Stimulated activated CD4-positive, alpha-beta T cell treated with anti-CD3 and anti-CD28 coated beads, Interleukin-12 subunit alpha, Interleukin-12 subunit beta, amount 100 ng/mL, for 4 hours (primary cell): ENCODE measurements around the gene ESPN.

ENCODE experiments used
- DNase-seq: peaks from one replicate; pipeline ENCODE4 v3.0.0-alpha.2; 2020

ESPN gene

GRCh38 chr1:6409053-6409452, 15.5 kb upstream of the ESPN start:
- no peak for DNase-seq

GRCh38 chr1:6409733-6410132, 14.8 kb upstream of the ESPN start:
- no peak for DNase-seq

DNA sequence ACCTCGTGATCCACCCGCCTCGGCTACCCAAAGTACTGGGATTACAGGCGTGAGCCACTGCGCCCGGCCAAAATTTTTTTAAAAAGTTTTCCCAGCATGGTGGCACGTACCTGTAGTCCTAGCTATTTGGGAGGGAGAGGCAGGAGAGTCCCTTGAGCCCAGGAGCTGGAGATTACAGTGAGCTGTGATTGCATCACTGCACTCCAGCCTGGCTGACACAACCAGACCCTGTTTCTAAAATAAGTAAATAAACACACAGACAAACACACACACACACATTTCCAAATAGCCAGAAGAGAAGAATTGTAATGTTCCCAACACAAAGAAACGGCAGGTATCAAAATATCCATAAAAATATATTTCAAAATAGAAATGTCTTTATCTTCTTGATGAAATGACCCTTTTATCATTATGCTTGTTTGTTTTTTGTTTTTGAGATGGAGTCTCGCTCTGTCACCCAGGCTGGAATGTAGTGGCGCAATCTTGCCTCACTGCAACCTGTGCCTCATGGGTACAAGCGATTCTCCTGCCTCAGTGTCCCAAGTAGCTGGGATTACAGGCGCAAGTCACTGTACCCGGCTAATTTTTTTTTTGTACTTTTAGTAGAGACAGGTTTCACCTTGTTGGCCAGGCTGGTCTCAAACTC, 14.2 kb upstream of the ESPN start:
- no peak for DNase-seq

DNA sequence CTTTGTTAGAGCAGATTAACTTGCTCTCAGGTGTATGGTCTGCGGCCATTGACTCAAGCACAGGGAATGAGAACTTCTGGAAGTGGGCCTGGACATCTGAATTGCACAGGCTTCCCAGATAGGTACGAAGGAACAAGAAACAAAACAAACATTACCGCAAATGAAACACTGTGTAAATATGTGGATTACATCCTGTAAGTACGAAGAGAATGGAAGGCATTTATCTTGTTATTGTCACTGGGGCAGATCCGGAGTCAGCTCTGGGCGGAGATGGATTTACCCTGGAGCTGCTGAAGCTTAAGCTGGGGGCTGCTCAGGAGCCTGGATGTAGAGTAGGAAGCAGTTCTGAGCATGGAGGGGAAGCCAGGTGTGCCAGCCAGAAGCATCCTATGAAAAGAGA, 11.7 kb upstream of the ESPN start:
- DNase-seq = no peak

- peak; percentile 41 for DNase-seq
Measured at GRCh38 chr1:6414443-6414844, 10.1 kb upstream of the ESPN start.

GRCh38 chr1:6414881-6415626, 9.5 kb upstream of the ESPN start:
- DNase-seq = no peak

DNA sequence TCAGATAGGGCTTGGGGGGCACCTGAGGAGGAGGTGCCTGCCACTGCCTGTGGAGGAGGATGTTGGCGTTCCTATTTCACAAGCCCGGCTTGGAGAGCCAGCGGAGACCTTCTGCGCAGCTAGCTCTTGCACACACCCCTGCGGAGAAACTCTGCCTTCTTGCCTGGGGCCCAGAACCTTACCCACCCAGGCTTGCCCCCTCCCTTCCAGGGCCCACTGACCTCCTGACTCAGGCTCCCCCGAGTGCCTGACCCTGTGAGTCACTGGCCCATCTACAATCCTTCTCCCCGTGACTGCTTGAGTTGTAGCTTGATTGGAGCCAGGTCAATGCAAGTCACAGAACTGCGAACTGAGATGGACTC, 8.3 kb upstream of the ESPN start:
- DNase-seq = no peak

- DNase-seq = no peak
Measured at GRCh38 chr1:6416906-6417305, 7.7 kb upstream of the ESPN start.

GRCh38 chr1:6417961-6418667, 6.5 kb upstream of the ESPN start:
- no peak for DNase-seq

- DNase-seq = no peak
Measured at GRCh38 chr1:6418668-6419396, 5.7 kb upstream of the ESPN start.

DNA sequence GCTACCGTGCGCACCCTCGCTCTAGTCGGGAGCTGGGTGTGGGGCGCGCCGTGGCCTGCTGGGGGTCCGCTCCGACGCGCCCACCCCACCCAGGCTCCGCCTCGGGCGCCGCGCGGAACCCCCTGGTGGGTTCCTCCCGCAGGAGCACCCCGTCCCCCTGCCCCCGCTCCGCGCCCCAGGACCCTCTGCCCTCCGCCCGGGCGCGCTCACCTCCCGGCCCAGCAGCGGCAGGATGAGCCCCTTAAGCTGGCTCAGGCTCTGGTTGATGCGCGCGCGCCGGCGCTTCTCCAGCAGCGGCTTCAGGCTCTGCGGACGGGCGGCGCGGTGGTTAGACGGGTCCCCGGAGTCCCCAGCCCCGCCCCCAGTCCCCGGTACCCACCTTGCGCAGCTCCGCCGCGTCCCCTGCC, 5.2 kb upstream of the ESPN start:
- DNase-seq = peak; percentile 7

- peak; percentile 12 for DNase-seq
Measured at GRCh38 chr1:6419804-6420453, 4.6 kb upstream of the ESPN start, which contains the start of gene HES2. TSS of gene HES2 (minus strand) at chr1:6419919. CDS start at chr1:6419820, 99 bp downstream.

GRCh38 chr1:6420454-6421042, 4.0 kb upstream of the ESPN start:
- no peak for DNase-seq

- DNase-seq = no peak
Measured at GRCh38 chr1:6421266-6421665, 3.3 kb upstream of the ESPN start.

DNA sequence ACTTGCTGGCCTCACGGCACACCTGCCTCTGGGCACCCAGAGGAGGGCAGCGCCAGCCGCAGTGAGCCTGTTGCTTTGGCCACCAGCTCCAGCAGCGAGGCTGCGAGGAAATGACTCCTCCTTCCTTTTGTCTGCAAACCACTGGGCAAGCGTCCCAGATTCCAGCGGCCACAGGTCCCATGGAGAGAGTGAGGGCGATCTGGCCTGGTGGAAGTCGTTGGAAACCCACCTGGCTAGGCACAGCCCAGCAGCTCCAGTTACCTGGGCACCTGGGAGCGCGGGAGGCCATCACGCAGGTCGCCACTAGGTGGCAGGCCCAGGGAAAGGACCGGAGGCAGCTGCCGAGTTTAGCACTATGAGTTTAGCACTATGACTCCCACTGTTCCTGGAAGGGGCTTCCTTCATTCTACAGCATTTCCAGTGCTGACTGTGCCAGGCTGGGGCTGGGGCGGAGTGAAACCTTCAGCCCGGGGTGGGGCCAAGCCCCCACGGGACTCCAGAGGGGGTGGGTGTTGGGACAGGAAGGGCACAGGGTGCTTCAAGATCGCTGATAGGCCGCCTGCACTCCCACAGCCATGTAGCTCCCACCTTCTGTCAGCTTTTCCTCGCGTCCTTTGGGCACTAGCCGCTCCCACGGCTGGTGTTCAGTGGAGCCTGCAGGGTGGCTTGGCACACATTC, 1.1 kb upstream of the ESPN start:
- DNase-seq = peak; percentile 69

DNA sequence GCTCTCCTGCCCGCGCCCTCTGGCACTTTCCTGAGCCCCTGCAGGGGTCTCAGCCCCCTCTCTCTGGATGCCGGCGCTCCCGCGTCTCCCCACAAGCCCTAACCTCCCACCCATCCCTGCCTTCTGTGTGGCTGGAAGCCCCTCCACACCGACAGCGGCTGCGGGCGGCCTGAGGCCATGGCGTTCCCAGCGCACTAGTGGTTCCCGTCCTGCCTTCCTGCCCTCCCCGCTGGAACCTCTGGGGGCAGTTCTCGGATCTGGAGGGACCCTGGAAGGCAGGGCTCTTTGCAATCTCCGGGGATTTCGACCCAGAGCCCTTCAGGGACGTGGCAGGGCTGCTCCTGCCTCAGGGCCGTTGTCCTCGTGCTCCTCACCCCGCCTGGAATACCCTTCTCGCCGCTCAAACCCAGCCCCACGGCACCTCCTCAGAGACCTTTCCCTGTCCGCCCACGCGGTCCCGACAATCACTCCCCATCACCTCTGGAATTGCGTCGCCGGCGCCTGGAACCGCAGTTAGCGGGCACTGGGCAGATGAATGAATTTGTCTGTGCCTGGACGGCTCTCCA, 493 bp upstream of the ESPN start:
- no peak for DNase-seq

- DNase-seq = no peak
Measured at GRCh38 chr1:6425658-6426057, 1.1 kb downstream of the ESPN start.

DNA sequence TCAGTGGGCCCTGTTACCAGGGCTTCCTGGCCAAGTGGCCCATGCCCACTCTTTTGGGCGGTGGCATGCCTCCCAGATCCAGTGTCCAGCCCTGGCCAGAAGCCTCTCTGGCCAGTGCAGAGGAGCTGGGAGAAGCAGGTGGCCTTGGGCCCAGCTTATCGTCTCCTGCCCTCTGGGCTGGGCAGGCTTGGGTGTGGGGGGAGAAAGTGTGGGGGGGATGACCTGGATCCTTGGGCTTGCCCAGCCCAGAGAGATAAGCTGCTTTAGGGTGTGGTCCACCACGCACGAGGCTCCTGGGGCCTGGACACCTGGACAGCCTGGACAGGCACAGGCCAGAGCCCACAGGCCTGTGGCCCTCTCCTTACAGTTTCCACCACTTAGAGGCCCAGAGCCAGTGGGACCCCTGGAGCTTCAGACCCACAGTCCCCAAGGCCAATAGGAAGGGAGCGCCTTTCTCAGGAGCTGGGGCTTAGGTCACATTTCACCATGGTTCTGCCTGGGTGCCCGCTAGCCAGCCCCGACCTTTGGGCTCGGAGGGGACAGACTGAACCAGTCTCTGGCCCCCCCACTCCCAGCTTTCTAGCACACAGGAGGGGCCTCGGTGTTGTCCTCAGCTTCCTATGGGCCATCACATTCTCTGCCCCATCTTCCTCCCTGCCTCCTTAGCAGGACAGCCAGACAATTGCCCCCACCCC, 1.8 kb downstream of the ESPN start:
- no peak for DNase-seq

GRCh38 chr1:6426972-6427350, 2.4 kb downstream of the ESPN start:
- no peak for DNase-seq

GRCh38 chr1:6427441-6428390, 3.1 kb downstream of the ESPN start:
- DNase-seq = no peak
